Fibroblast of villous mesenchyme (primary cell): ENCODE data around the gene AP3D1. TPM values are rescaled to one million over a fixed set of nuclear protein-coding genes. Genes with fewer than 3 reads are reported as not detected.
"Not testable (repeated sequence)": the region's sequence is repeated elsewhere in the genome, so short reads cannot be mapped to it uniquely, and the experiment has no call there.

Source experiments
- DNase-seq: peaks from one replicate; pipeline ENCODE4 v3.0.0-alpha.2; 2010; ENCODE audit warnings: low read depth
- H3K4me3 ChIP-seq: 2 replicates; pipeline ENCODE4 v1.5.1; 2011; ENCODE audit warnings: low read depth, mild to moderate bottlenecking, low read length
- total RNA-seq: library from RNA; depleted of rRNA; stranded (reverse); fragments of >200 nt; gene quantifications from 2 replicates; pipeline ENCODE4 v1.2.3, GENCODE V29; 2012
- TF ChIP-seq, protein P1 (sequence below): IDR thresholded peaks from 2 replicates; pipeline ENCODE4 v1.5.1; 2012; ENCODE audit warnings: low read depth, mild to moderate bottlenecking, low read length; ENCODE audit not compliant: insufficient read depth

AP3D1 gene
- total RNA-seq: 122 and 140 TPM in 2 replicates

DNA sequence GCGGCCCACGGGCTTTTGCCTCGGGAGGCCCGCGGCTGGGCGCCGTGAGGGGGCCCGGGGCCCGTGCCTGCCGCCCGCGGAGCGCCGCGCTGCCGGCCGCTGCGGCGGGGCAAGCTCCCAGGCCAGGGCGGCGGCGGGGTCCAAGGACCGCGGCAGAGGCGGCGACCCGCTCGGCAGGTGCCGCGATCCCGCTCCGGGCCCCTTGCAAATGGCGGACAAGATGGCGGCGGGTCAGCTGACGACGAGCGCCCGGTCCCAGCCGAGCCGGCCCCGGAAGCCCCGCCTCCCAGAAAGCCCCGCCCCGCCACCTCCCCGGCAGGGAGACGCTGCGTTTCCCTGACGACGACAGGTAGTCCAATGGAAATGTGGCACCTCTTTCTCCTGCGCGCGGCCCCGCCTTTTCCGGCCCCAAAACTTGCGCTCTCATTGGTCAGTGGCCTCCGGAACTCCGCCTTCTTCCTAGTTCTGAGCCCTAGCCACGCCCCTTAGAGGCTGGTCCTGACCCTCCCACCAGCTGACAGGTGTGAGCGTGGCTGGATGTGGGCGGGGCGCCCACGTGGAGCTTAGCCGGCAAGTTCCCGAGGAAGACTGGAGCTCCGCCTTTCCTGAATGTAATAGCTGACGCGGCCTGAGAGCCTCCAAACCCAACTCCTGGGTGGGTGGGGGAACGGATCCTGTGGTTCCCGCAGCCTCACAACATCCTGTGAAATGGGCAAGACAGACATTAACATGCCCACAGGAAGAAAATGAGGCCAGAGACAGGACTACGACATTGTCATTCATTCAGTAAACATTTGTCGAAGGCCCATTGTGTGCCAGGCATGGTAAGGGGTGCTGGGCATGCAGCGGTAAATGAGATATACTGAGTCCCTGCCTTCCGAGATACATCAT, at the start of gene AP3D1:
TSS of gene AP3D1 (minus strand) at position 228 of the 891 bp plus-strand sequence. CDS start 232 bp downstream, outside the sequence.
- DNase-seq: peak; percentile 100
- TF ChIP-seq, protein P1, sequence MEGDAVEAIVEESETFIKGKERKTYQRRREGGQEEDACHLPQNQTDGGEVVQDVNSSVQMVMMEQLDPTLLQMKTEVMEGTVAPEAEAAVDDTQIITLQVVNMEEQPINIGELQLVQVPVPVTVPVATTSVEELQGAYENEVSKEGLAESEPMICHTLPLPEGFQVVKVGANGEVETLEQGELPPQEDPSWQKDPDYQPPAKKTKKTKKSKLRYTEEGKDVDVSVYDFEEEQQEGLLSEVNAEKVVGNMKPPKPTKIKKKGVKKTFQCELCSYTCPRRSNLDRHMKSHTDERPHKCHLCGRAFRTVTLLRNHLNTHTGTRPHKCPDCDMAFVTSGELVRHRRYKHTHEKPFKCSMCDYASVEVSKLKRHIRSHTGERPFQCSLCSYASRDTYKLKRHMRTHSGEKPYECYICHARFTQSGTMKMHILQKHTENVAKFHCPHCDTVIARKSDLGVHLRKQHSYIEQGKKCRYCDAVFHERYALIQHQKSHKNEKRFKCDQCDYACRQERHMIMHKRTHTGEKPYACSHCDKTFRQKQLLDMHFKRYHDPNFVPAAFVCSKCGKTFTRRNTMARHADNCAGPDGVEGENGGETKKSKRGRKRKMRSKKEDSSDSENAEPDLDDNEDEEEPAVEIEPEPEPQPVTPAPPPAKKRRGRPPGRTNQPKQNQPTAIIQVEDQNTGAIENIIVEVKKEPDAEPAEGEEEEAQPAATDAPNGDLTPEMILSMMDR: no peak
- peak within 1 kb of the TSS; percentile 84 for H3K4me3 ChIP-seq

DNA sequence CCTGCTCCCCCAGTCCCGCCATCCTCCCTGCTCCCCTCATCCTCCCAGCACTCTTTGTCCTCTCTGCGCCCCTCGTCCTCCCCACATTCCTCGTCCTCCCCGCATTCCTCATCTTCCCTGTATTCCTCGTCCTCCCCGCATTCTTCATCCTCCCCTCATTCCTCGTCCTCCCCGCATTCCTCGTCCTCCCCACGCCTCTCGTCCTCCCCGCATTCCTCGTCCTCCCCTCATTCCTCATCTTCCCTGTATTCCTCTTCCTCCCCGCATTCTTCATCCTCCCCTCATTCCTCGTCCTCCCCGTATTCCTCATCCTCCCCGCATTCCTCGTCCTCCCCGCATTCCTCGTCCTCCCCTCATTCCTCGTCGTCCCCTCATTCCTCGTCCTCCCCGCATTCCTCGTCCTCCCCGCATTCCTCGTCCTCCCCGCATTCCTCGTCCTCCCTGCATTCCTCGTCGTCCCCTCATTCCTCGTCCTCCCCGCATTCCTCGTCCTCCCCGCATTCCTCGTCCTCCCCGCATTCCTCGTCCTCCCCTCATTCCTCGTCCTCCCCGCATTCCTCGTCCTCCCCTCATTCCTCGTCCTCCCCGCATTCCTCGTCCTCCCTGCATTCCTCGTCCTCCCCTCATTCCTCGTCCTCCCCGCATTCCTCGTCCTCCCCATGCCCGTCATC, 49.4 kb upstream of the AP3D1 start:
- DNase-seq, H3K4me3 ChIP-seq: not testable (repeated sequence)

DNA sequence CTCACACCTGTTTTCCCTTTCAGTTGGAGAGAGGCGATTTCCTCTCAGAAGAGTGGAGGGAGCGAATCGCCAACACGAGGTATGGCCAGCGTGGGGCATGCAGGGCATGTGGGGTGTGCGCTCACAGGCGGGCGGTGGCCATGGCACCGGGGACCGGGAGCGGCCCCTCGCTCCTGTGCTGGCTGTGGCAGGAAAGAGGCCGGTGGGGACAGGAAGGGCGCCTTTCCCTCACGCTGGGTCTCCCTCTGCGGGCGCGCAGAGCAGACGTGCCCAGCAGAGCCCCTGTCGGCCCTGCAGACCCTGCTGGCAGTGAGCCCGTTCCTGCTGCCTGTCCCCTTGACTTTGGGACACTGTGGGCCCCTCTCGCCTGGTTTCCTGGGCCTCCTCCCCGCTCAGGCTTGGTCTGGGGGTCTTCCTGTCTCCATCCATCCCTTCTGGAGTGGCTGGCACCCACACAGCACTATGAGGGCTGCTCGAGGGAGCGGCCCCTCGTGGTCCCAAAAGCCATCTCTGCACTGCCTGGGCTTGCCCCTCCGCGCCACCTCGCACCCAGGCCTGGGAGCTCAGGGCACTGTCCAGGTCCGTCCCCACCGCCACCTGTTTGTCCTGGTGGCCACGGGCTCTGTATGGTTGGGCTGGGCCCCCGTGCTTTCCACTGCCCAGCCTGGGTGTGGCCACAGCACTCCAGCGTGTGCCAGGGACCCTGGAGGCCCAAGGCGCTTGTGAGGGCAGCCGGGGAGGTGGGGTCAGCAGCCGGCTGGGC, 48.7 kb upstream of the AP3D1 start:
- TF ChIP-seq, protein P1: no peak
- no peak for DNase-seq
- H3K4me3 ChIP-seq: no peak overlapping the region

DNA sequence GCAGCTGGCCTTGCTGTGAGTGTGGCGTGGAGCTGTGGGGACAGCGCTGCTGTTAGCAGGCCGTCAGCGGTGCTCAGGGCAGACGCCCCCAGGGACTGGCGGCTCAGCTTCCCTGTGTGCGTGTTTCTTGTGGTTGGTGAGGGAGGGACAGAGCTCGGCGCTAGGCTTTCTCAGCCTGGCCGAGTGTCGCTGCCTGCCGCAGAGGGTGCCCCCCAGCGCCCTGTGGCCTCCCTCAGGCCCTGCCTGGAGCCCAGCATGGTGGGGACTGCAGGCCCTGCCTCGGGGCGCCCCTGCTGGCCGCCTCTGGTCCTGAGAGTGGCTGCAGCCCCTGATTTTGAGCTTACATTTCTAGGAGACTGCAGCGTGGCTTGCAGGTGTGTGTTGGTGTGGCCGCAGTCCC, 47.8 kb upstream of the AP3D1 start:
- no peak for DNase-seq
- TF ChIP-seq, protein P1: peak; percentile 34
- no peak overlapping the region for H3K4me3 ChIP-seq

DNA sequence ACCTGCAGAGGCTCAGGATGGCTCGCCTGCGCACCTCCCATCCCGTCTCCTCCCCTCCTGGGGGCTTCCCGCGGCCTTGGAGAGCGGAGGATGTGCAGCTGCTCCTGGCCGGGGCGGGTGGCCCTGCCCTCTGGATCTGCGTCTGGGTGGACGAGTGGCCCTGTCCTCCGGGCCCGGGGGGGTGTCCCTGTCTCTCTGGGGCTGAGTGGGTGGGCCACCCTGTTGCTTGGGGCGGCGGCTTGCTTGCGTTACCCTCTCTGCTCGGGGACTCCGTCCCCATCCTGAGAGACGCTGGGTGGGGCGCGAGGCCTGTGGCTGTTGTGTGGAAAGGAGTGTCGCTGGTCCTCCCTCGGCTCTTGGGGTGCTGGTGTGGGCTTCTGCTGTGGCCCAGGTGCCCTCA, 47.0 kb upstream of the AP3D1 start:
- TF ChIP-seq, protein P1: no peak
- no peak overlapping the region for H3K4me3 ChIP-seq
- DNase-seq: no peak

DNA sequence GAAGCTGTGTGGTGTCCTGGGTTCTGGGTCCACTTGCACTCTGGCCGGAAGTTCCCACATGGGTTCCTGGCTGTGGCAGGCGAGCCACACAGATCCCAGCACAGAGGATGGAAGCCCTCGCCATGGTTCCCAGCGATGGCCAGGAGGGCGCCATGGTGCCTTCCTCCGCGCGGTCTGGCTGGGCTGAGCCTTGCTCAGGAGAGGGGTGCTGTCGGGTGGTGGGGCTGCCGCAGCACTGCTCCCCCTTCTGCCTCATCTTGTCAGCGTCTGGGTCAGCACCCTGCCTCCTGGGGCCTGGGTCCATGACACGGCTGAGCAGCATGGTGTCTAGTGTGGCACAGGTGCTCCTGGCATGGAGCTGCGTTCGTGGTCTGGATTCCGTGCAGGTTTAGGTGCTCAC, 45.9 kb upstream of the AP3D1 start:
- TF ChIP-seq, protein P1: no peak
- no peak for DNase-seq
- H3K4me3 ChIP-seq: no peak overlapping the region

DNA sequence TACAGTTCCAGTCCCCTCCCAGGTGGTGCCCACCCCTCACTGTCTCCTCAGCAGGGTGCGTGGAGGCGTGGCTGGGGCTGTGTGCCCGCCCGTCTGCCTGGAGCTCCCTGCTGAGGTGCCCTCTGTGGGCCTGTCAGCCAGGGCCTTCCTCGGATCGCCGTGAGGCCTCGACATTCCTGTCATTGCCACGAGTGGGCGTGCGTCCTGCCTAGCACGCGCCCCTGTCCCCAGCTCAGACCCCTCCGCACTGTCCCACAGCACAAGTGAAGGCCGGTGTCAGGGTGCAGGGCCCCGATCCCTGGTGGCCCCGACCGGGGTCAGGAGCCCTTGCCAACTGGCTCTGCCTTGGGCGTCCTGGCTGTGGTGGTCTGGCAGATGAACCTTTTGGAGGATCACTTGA, 44.5 kb upstream of the AP3D1 start:
- TF ChIP-seq, protein P1: no peak
- no peak overlapping the region for H3K4me3 ChIP-seq
- no peak for DNase-seq
